WTC11 (cell line): ENCODE results near the gene P3R3URF. TPM values are rescaled to one million over a fixed set of nuclear protein-coding genes. Genes with fewer than 3 reads are reported as not detected.

Source experiments
- ATAC-seq: fragments of 200-7000 bp; cut with Tn5 transposase; 2 replicates; pipeline ENCODE4 v1.10.0; 2021; ENCODE audit warnings: mild to moderate bottlenecking, moderate library complexity
- Bru-seq: library from RNA; stranded (reverse); fragments of 400-500 nt; gene quantifications from one replicate; lab custom pipeline; 2021; lab: Mats Ljungman, UMichigan
- CTCF ChIA-PET: fragments of 300-600 bp; sonication (Branson Sonifier 250); formaldehyde crosslinking; loops from one replicate; lab custom pipeline; 2021; ENCODE audit warnings: antibody characterized with exemption; lab: Charles Lee
- POLR2A ChIA-PET: fragments of 350-600 bp; sonication (Branson Sonifier 250); formaldehyde crosslinking; loops from one replicate; lab custom pipeline; 2021; ENCODE audit warnings: antibody characterized with exemption; lab: Charles Lee
- DNase-seq: peaks from one replicate; pipeline ENCODE4 v3.0.0; 2021; ENCODE audit warnings: low spot score
- H3K27ac Mint-ChIP-seq: 2 replicates; pipeline ENCODE4 v1.8.0; 2021; ENCODE audit warnings: mixed read lengths
- H3K27me3 Mint-ChIP-seq: 2 replicates; pipeline ENCODE4 v1.8.0; 2021; ENCODE audit warnings: low read depth, mild to moderate bottlenecking, moderate library complexity, mixed read lengths
- H3K36me3 Mint-ChIP-seq: 2 replicates; pipeline ENCODE4 v1.8.0; 2021; ENCODE audit warnings: mixed read lengths
- H3K4me1 Mint-ChIP-seq: 2 replicates; pipeline ENCODE4 v1.8.0; 2022; ENCODE audit warnings: mixed read lengths
- H3K4me3 Mint-ChIP-seq: 2 replicates; pipeline ENCODE4 v1.8.0; 2021; ENCODE audit warnings: mild to moderate bottlenecking, moderate library complexity, mixed read lengths
- H3K9me3 Mint-ChIP-seq: 2 replicates; pipeline ENCODE4 v1.8.0; 2021; ENCODE audit warnings: mixed read lengths
- AFF4 ChIP-seq: sonication (generic); formaldehyde crosslinking; IDR thresholded peaks from 2 replicates; pipeline ENCODE4 v1.8.1; 2023; ENCODE audit warnings: mild to moderate bottlenecking, missing genetic modification reagents, borderline replicate concordance
- ATF3 ChIP-seq: sonication (generic); formaldehyde crosslinking; conservative IDR thresholded peaks from 2 replicates; pipeline ENCODE4 v1.8.1; 2022; ENCODE audit warnings: mild to moderate bottlenecking, missing genetic modification reagents
- E2F1 ChIP-seq: sonication (generic); formaldehyde crosslinking; IDR thresholded peaks from 2 replicates; pipeline ENCODE4 v1.8.0; 2022; ENCODE audit warnings: mild to moderate bottlenecking, missing genetic modification reagents
- E2F5 ChIP-seq: sonication (generic); formaldehyde crosslinking; IDR thresholded peaks from 2 replicates; pipeline ENCODE4 v1.8.1; 2022; ENCODE audit warnings: mild to moderate bottlenecking, moderate library complexity, missing genetic modification reagents
- JUN ChIP-seq: sonication (generic); formaldehyde crosslinking; IDR thresholded peaks from 2 replicates; pipeline ENCODE4 v1.8.0; 2023; ENCODE audit warnings: mild to moderate bottlenecking, missing genetic modification reagents
- KAT7 ChIP-seq: sonication (generic); formaldehyde crosslinking; IDR thresholded peaks from 2 replicates; pipeline ENCODE4 v1.8.1; 2023; ENCODE audit warnings: missing genetic modification reagents, mild to moderate bottlenecking, borderline replicate concordance
- MXD4 ChIP-seq: fragments of 250-450 bp; sonication (Bioruptor Pico); IDR thresholded peaks from 2 replicates; pipeline ENCODE4 v1.8.0; 2021; ENCODE audit warnings: mild to moderate bottlenecking, moderate library complexity, borderline replicate concordance
- NR3C1 ChIP-seq: sonication (generic); formaldehyde crosslinking; conservative IDR thresholded peaks from 2 replicates; pipeline ENCODE4 v1.8.1; 2023; ENCODE audit warnings: low read depth, mild to moderate bottlenecking, missing genetic modification reagents
- PREB ChIP-seq: sonication (generic); formaldehyde crosslinking; IDR thresholded peaks from 2 replicates; pipeline ENCODE4 v1.8.1; 2022; ENCODE audit warnings: mild to moderate bottlenecking, missing genetic modification reagents, moderate library complexity, borderline replicate concordance
- TCF7 ChIP-seq: sonication (generic); formaldehyde crosslinking; IDR thresholded peaks from 2 replicates; pipeline ENCODE4 v1.8.0; 2022; ENCODE audit warnings: mild to moderate bottlenecking, low read depth, missing genetic modification reagents, moderate library complexity
- TP53 ChIP-seq: sonication (generic); formaldehyde crosslinking; IDR thresholded peaks from 2 replicates; pipeline ENCODE4 v1.8.1; 2023; ENCODE audit warnings: mild to moderate bottlenecking, missing genetic modification reagents
- ZNF263 ChIP-seq: sonication (generic); formaldehyde crosslinking; IDR thresholded peaks from 2 replicates; pipeline ENCODE4 v1.8.1; 2022; ENCODE audit warnings: low read depth, mild to moderate bottlenecking, moderate library complexity, missing genetic modification reagents
- ZSCAN18 ChIP-seq: fragments of 250-450 bp; sonication (Bioruptor Pico); IDR thresholded peaks from 2 replicates; pipeline ENCODE4 v2.1.2; 2022; ENCODE audit warnings: mild to moderate bottlenecking, moderate library complexity
- long read RNA-seq, 3 experiments: library from RNA in 1 of 3; library from capped mRNA in 1 of 3; library from polyadenylated mRNA in 1 of 3; unstranded in 2 of 3; stranded (forward) in 1 of 3; transcript quantifications; one replicate each; pipeline ENCODE4 v2.0.0, GENCODE V29; 2021
- total RNA-seq: library from RNA; stranded (reverse); gene quantifications from 3 replicates; pipeline ENCODE4 v1.2.3, GENCODE V29; 2021

Gene P3R3URF
- total RNA-seq (not detected in 3 replicates), Bru-seq, nascent RNA (not detected)
- long read RNA-seq, experiment 1: 0 reads
- long read RNA-seq, experiment 2: 0 reads
- long read RNA-seq, experiment 3: 0 reads

GRCh38 chr1:46176211-46176865 is at the start of gene P3R3URF:
Gene P3R3URF, minus strand, starts transcription at chr1:46176488. Its CDS starts 17 bp downstream, at chr1:46176471.
- Mint-ChIP-seq H3K4me3 (no peak within 1 kb of the TSS), H3K4me1 (peaks cover 6% of the 10 kb centered on the region), H3K36me3 (no peaks in the 10 kb centered on the region), H3K27ac (no peak within 1 kb of the TSS), H3K27me3 (peaks cover under 1% of the 10 kb centered on the region; the same call in 1 of the 2 replicates), H3K9me3 (no peaks in the 10 kb centered on the region)
- no peak for DNase-seq
- ChIA-PET POLR2A (no interaction called here), CTCF (interaction anchor here (1.0 kb wide), 1 partner anchor 45 kb away, joined by 3 read pairs; no protein-coding TSS in a partner anchor)
- no peak for TF ChIP-seq TP53 (CRISPR knock-in tag)
- no peak for TF ChIP-seq ATF3 (CRISPR knock-in tag)
- no peak for TF ChIP-seq NR3C1 (CRISPR knock-in tag)
- no peak for TF ChIP-seq PREB
- TF ChIP-seq E2F5 (CRISPR knock-in tag): no peak
- TF ChIP-seq ZNF263: no peak
- no peak for TF ChIP-seq MXD4 (CRISPR knock-in tag)
- TF ChIP-seq KAT7 (CRISPR knock-in tag): no peak
- no peak for TF ChIP-seq E2F1 (CRISPR knock-in tag)
- no peak for TF ChIP-seq TCF7 (CRISPR knock-in tag)
- ATAC-seq: no peak

- peaks cover 33% of the 10 kb centered on the region for H3K4me1 Mint-ChIP-seq
- H3K9me3 Mint-ChIP-seq: no peaks in the 10 kb centered on the region
- CTCF ChIA-PET: interaction anchor here (0.7 to 6.6 kb wide), 9 partner anchors 9 to 189 kb away, joined by 3 to 67 read pairs (median 4); partner anchors contain the start of genes LURAP1 and POMGNT1
- TF ChIP-seq ZSCAN18 (no peak), JUN (no peak), AFF4 (no peak)
- H3K27me3 Mint-ChIP-seq: no peaks in the 10 kb centered on the region
- no peaks in the 10 kb centered on the region for H3K36me3 Mint-ChIP-seq
- H3K4me3 Mint-ChIP-seq: no peak overlapping the region
- no peak overlapping the region for H3K27ac Mint-ChIP-seq
- ATAC-seq: no peak
- DNase-seq: no peak
- POLR2A ChIA-PET: interaction anchor here (0.7 to 1.8 kb wide), 2 partner anchors 20 to 22 kb away, joined by 3 to 5 read pairs; partner anchors contain the start of gene RAD54L
Observed at GRCh38 chr1:46224966-46225365, 48.7 kb upstream of the P3R3URF start.
